ENCODE data around the gene COL27A1.

GRCh38 chr9:114314881-114315722, 159.8 kb downstream of the COL27A1 start:
- TF ChIP-seq POLR2AphosphoS5 (IDR thresholded peaks at IDR 0.05; ENCODE audit: low read depth, low read length) = no peak
- no peak for TF ChIP-seq POLR2A (IDR thresholded peaks at IDR 0.05; ENCODE audit: low read depth, low read length)

Data from GM12892 (cell line).